H1 (cell line): ENCODE results near the gene FNDC3A.

Experiments used
- RAD21 ChIP-seq, 2 experiments: IDR thresholded peaks in 1 of 2; conservative IDR thresholded peaks in 1 of 2; 2 replicates each; pipeline ENCODE4 v1.6.1; 2011; ENCODE audit warnings: low read depth in 2 of 2, low read length in 2 of 2, improper control_type of control experiment in 1 of 2, inconsistent platforms in 1 of 2, mild to moderate bottlenecking in 1 of 2, moderate library complexity in 1 of 2
- YY1 ChIP-seq: IDR thresholded peaks from 2 replicates; pipeline ENCODE4 v1.6.1; 2011; ENCODE audit warnings: low read depth, mild to moderate bottlenecking, low read length
- TF ChIP-seq, protein P1 (sequence below), 3 experiments: IDR thresholded peaks; 1 replicate in 2 of 3; 2 replicates in 1 of 3; pipeline versions ENCODE4 v1.5.1 to v1.6.1; 2011; ENCODE audit warnings: low read length in 3 of 3, mild to moderate bottlenecking in 3 of 3, inconsistent platforms in 2 of 3, low read depth in 1 of 3, moderate library complexity in 1 of 3; ENCODE audit not compliant: insufficient read depth in 1 of 3; ENCODE audit errors: control extremely low read depth in 1 of 3
- TF ChIP-seq, protein P2 (sequence below): IDR thresholded peaks from 2 replicates; pipeline ENCODE4 v1.6.1; 2012; ENCODE audit warnings: inconsistent platforms

DNA sequence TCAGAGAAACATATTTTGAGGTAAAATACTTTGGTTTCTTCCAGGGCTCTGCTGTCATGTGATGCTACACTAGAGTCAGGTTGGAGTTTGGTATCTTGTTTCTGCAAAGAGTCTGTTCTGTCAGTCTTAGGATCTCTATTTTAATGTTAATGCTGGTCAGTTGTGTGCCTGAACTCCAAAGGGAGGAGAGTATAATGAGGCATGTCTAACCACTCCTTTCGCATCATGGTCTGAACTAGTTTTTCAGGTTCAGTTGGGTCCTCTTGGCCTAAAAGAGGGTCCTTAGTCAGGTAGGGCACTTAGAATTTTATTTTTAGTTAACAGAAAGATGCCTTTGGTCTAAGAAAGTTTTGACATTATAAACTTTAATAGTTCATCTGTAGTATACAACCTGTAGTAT is 78.2 kb downstream of the FNDC3A start:
- TF ChIP-seq YY1 (no peak), RAD21 (IDR thresholded peaks at IDR 0.05 in 1 of 2, conservative IDR thresholded peaks at IDR 0.05 in 1 of 2; ENCODE audit: low read depth in 2 of 2, low read length in 2 of 2) (no peak)
- TF ChIP-seq, protein P1, sequence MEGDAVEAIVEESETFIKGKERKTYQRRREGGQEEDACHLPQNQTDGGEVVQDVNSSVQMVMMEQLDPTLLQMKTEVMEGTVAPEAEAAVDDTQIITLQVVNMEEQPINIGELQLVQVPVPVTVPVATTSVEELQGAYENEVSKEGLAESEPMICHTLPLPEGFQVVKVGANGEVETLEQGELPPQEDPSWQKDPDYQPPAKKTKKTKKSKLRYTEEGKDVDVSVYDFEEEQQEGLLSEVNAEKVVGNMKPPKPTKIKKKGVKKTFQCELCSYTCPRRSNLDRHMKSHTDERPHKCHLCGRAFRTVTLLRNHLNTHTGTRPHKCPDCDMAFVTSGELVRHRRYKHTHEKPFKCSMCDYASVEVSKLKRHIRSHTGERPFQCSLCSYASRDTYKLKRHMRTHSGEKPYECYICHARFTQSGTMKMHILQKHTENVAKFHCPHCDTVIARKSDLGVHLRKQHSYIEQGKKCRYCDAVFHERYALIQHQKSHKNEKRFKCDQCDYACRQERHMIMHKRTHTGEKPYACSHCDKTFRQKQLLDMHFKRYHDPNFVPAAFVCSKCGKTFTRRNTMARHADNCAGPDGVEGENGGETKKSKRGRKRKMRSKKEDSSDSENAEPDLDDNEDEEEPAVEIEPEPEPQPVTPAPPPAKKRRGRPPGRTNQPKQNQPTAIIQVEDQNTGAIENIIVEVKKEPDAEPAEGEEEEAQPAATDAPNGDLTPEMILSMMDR (IDR thresholded peaks at IDR 0.05; ENCODE audit: control extremely low read depth in 1 of 3, insufficient read depth in 1 of 3, low read depth in 1 of 3, low read length in 3 of 3) = no peak
- TF ChIP-seq, protein P2, sequence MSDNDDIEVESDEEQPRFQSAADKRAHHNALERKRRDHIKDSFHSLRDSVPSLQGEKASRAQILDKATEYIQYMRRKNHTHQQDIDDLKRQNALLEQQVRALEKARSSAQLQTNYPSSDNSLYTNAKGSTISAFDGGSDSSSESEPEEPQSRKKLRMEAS = no peak
